HCT116 (cell line): ENCODE data around the gene TMTC2.

Source experiments
- ATF3 ChIP-seq: IDR thresholded peaks from 2 replicates; pipeline ENCODE4 v1.6.1; 2012
- CTCF ChIP-seq, 3 experiments: fragments of 200-600 bp in 1 of 3; sonication (generic) in 1 of 3; IDR thresholded peaks in 2 of 3; conservative IDR thresholded peaks in 1 of 3; 2 replicates each; pipeline ENCODE4 v1.5.1; 2012 to 2017; ENCODE audit warnings: low read depth in 2 of 3, low read length in 2 of 3, antibody characterized with exemption in 1 of 3, borderline replicate concordance in 1 of 3, control low read depth in 1 of 3, mild to moderate bottlenecking in 1 of 3, mixed read lengths in 1 of 3, mixed run types in 1 of 3, moderate library complexity in 1 of 3; ENCODE audit not compliant: insufficient read depth in 1 of 3
- POLR2AphosphoS5 ChIP-seq: IDR thresholded peaks from 2 replicates; pipeline ENCODE4 v1.6.1; 2011; ENCODE audit warnings: mild to moderate bottlenecking, low read depth, low read length, moderate library complexity

- TF ChIP-seq POLR2AphosphoS5 (no peak), ATF3 (no peak), CTCF (IDR thresholded peaks at IDR 0.05 in 2 of 3, conservative IDR thresholded peaks at IDR 0.05 in 1 of 3; ENCODE audit: borderline replicate concordance in 1 of 3, insufficient read depth in 1 of 3, low read depth in 2 of 3, low read length in 2 of 3) (no peak)
These were observed 19.9 kb upstream of the TMTC2 start for GRCh38 chr12:82666830-82667229.
